HEK293 (cell line): ENCODE measurements around the gene ERBIN.

Experiments
- CTCF ChIA-PET: fragments of 350-600 bp; formaldehyde crosslinking; extraction: SDS; loops from one replicate; lab custom pipeline; 2021; ENCODE audit warnings: antibody characterized with exemption; lab: Yijun Ruan, JAX
- POLR2A ChIA-PET: fragments of 300-600 bp; formaldehyde crosslinking; extraction: SDS; loops from one replicate; lab custom pipeline; 2020; ENCODE audit warnings: antibody characterized with exemption, inconsistent platforms; lab: Yijun Ruan, JAX
- H3K27ac ChIP-seq: fragments of 200-500 bp; sonication (Bioruptor generic); 2 replicates; pipeline ENCODE4 v1.5.1; 2014; ENCODE audit warnings: low read depth, low read length, control low read depth, inconsistent platforms; ENCODE audit errors: extremely low read depth
- H3K36me3 ChIP-seq, 2 experiments: fragments of 200-500 bp in 1 of 2; sonication (Bioruptor generic) in 1 of 2; 1 replicate in 1 of 2; 2 replicates in 1 of 2; pipeline ENCODE4 v1.5.1; 2014 to 2017; ENCODE audit warnings: inconsistent platforms in 2 of 2, low read length in 2 of 2; ENCODE audit not compliant: control insufficient read depth in 2 of 2, insufficient read depth in 1 of 2
- H3K4me1 ChIP-seq: fragments of 200-500 bp; sonication (Bioruptor generic); 2 replicates; pipeline ENCODE4 v1.5.1; 2014; ENCODE audit warnings: mild to moderate bottlenecking, low read length, inconsistent platforms; ENCODE audit not compliant: control insufficient read depth, insufficient read depth
- H3K4me3 ChIP-seq: 2 replicates; pipeline ENCODE4 v1.5.1; 2011; ENCODE audit warnings: low read depth, mild to moderate bottlenecking, control low read depth, low read length, moderate library complexity
- H3K9me3 ChIP-seq: fragments of 200-500 bp; sonication (Bioruptor generic); 2 replicates; pipeline ENCODE4 v1.5.1; 2014; ENCODE audit warnings: low read depth, low read length, inconsistent platforms; ENCODE audit not compliant: control insufficient read depth, insufficient read depth
- ZBTB7A ChIP-seq: fragments of 450-650 bp; formaldehyde crosslinking; IDR thresholded peaks from 2 replicates; pipeline ENCODE4 v1.5.1; 2016; ENCODE audit warnings: low read depth, missing biosample characterization, missing genetic modification characterization
- ZEB2 ChIP-seq: fragments of 450-650 bp; formaldehyde crosslinking; IDR thresholded peaks from 2 replicates; pipeline ENCODE4 v1.5.1; 2016; ENCODE audit warnings: missing biosample characterization, missing genetic modification characterization
- ZFHX2 ChIP-seq: fragments of 450-650 bp; formaldehyde crosslinking; conservative IDR thresholded peaks from 2 replicates; pipeline ENCODE4 v1.5.1; 2016; ENCODE audit warnings: missing biosample characterization, missing genetic modification characterization
- ZNF133 ChIP-seq: fragments of 450-650 bp; formaldehyde crosslinking; IDR thresholded peaks from 2 replicates; pipeline ENCODE4 v1.5.1; 2016; ENCODE audit warnings: missing biosample characterization, missing genetic modification characterization
- ZNF24 ChIP-seq: fragments of 450-650 bp; formaldehyde crosslinking; IDR thresholded peaks from 2 replicates; pipeline ENCODE4 v1.5.1; 2016; ENCODE audit warnings: missing biosample characterization, missing genetic modification characterization
- ZNF248 ChIP-seq: fragments of 450-650 bp; formaldehyde crosslinking; IDR thresholded peaks from 2 replicates; pipeline ENCODE4 v1.5.1; 2017; ENCODE audit warnings: missing biosample characterization, missing genetic modification characterization
- ZNF292 ChIP-seq: fragments of 450-650 bp; formaldehyde crosslinking; IDR thresholded peaks from 2 replicates; pipeline ENCODE4 v1.5.1; 2016; ENCODE audit warnings: low read depth, missing biosample characterization, missing genetic modification characterization, borderline replicate concordance
- ZNF404 ChIP-seq: fragments of 450-650 bp; formaldehyde crosslinking; IDR thresholded peaks from 2 replicates; pipeline ENCODE4 v1.5.1; 2017; ENCODE audit warnings: missing biosample characterization, missing genetic modification characterization
- ZNF747 ChIP-seq: fragments of 450-650 bp; formaldehyde crosslinking; IDR thresholded peaks from 2 replicates; pipeline ENCODE4 v1.5.1; 2016; ENCODE audit warnings: missing biosample characterization, missing genetic modification characterization
- ZNF776 ChIP-seq: fragments of 450-650 bp; formaldehyde crosslinking; IDR thresholded peaks from 2 replicates; pipeline ENCODE4 v1.5.0; 2017; ENCODE audit warnings: missing biosample characterization, missing genetic modification characterization, borderline replicate concordance
- ZSCAN16 ChIP-seq: fragments of 450-650 bp; formaldehyde crosslinking; IDR thresholded peaks from 2 replicates; pipeline ENCODE4 v1.5.1; 2016; ENCODE audit warnings: missing biosample characterization, missing genetic modification characterization
- TF ChIP-seq, protein P1 (sequence below): fragments of 450-650 bp; formaldehyde crosslinking; IDR thresholded peaks from 2 replicates; pipeline ENCODE4 v1.5.1; 2016; ENCODE audit warnings: missing biosample characterization, missing genetic modification characterization
- TF ChIP-seq, protein P2 (sequence below): fragments of 450-650 bp; formaldehyde crosslinking; IDR thresholded peaks from 2 replicates; pipeline ENCODE4 v1.5.1; 2017; ENCODE audit warnings: missing biosample characterization, missing genetic modification characterization
- TF ChIP-seq, protein P3 (sequence below): sonication (generic); formaldehyde crosslinking; IDR thresholded peaks from 2 replicates; pipeline ENCODE4 v1.8.1; 2022; ENCODE audit warnings: mild to moderate bottlenecking, moderate library complexity, missing genetic modification reagents

Gene ERBIN

DNA sequence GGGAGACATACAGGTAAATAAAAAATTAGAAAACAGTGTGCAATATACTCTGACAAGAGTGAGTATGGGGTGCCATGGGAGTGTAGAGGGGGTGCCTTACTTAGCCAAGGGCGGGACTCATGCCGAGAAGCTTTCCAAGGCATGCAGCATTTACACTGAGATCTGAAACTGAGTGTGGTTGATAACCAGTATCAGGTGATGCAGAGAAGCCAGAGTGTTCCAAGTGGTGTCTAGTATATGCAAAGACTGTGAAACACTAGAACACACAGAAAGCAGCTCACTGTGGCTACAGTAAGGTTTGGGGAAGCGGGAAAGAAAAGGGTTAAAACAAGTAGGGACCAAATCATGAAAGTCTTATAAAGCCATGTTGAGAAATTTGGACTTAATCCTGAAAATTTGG, 30.5 kb upstream of the ERBIN start:
- no peak overlapping the region for H3K4me3 ChIP-seq
- ChIA-PET POLR2A (interaction anchor here (0.7 to 1.0 kb wide), 2 partner anchors 14 to 18 kb away, joined by 3 read pairs; no protein-coding TSS in a partner anchor), CTCF (no interaction called here)
- H3K4me1 ChIP-seq, result no peaks in the 10 kb centered on the region
- no peak for TF ChIP-seq ZNF404 (tag by site-specific recombination)
- TF ChIP-seq ZNF292, result no peak
- no peak for TF ChIP-seq ZEB2 (tag by site-specific recombination)
- no peaks in the 10 kb centered on the region for H3K36me3 ChIP-seq
- H3K27ac ChIP-seq, result no peak overlapping the region
- H3K9me3 ChIP-seq, result no peaks in the 10 kb centered on the region

DNA sequence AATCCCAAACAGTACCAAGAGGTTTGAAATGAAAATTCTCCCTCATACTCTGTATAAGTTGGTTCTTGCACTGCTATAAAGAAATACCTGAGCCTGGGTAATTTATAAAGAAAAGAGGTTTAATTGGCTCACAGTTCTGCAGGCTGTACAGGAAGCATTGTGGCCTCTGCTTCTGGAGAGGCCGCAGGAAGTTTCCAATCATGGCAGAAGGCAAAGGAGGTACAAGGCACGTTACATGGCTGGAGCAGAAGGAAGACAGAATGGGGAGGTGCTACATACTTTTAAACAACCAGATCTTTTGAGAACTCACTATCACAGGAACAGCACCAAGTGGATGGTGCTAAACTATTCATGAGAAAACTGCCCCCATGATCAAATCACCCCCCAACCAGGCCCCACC, 25.6 kb upstream of the ERBIN start:
- H3K4me3 ChIP-seq, result no peak overlapping the region
- ChIA-PET POLR2A (no interaction called here), CTCF (interaction anchor here (0.6 kb wide), 2 partner anchors 9 to 30 kb away, joined by 3 read pairs; no protein-coding TSS in a partner anchor)
- no peaks in the 10 kb centered on the region for H3K9me3 ChIP-seq
- H3K4me1 ChIP-seq, result no peaks in the 10 kb centered on the region
- TF ChIP-seq ZNF133 (tag by site-specific recombination) (peak; percentile 74), ZNF24 (tag by site-specific recombination) (no peak)
- TF ChIP-seq, protein P1, sequence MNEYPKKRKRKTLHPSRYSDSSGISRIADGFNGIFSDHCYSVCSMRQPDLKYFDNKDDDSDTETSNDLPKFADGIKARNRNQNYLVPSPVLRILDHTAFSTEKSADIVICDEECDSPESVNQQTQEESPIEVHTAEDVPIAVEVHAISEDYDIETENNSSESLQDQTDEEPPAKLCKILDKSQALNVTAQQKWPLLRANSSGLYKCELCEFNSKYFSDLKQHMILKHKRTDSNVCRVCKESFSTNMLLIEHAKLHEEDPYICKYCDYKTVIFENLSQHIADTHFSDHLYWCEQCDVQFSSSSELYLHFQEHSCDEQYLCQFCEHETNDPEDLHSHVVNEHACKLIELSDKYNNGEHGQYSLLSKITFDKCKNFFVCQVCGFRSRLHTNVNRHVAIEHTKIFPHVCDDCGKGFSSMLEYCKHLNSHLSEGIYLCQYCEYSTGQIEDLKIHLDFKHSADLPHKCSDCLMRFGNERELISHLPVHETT, result no peak
- H3K27ac ChIP-seq, result no peak overlapping the region
- H3K36me3 ChIP-seq, result no peaks in the 10 kb centered on the region

DNA sequence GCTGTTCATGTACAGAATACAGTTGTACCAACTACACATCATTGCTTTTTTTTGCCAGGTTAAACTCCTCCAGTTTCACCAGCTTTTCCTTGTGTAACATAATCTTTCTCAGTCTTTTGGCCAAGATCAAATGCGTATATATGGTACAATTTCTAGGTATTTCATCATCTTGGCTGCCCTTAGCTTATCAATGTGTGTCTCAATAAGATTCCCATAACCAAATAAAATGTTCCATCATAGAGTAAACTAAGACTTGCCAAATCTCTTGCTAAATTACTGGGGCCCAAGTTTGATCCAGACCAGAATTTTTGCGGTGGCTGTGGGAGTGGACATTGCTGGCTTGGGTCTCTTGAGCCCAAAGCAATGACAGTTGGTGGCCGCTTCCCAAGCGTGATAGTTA, 24.3 kb upstream of the ERBIN start:
- H3K27ac ChIP-seq, result no peak overlapping the region
- CTCF ChIA-PET, result interaction anchor here (0.7 kb wide), 1 partner anchor 454 kb away, joined by 3 read pairs; no protein-coding TSS in a partner anchor
- H3K36me3 ChIP-seq, result no peaks in the 10 kb centered on the region
- POLR2A ChIA-PET, result interaction anchor here (0.6 kb wide), 1 partner anchor 63 kb away, joined by 3 read pairs; no protein-coding TSS in a partner anchor
- no peaks in the 10 kb centered on the region for H3K4me1 ChIP-seq
- no peak overlapping the region for H3K4me3 ChIP-seq
- H3K9me3 ChIP-seq, result no peaks in the 10 kb centered on the region
- TF ChIP-seq, protein P2, sequence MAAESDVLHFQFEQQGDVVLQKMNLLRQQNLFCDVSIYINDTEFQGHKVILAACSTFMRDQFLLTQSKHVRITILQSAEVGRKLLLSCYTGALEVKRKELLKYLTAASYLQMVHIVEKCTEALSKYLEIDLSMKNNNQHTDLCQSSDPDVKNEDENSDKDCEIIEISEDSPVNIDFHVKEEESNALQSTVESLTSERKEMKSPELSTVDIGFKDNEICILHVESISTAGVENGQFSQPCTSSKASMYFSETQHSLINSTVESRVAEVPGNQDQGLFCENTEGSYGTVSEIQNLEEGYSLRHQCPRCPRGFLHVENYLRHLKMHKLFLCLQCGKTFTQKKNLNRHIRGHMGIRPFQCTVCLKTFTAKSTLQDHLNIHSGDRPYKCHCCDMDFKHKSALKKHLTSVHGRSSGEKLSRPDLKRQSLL (tag by site-specific recombination), result no peak
- no peak for TF ChIP-seq ZNF747

DNA sequence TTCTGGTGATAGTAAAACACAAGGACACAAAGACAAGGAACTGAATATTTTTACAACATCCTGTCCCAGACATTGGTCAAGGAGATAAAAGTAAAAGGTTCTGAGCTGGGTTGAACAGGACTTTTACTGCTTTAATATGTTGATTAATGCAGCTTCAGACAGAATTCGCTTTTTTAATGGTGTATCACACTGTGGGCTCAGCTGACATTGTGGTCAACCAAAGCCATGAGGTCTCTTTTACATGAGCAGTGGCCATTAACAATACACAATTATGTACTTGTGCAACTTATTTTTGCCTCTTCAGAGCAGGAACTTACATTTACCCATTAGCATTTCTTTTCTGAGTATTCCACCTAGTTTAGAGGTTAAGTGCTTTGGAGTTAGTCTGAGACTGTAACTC, 22.8 kb upstream of the ERBIN start:
- H3K27ac ChIP-seq, result no peak overlapping the region
- POLR2A ChIA-PET, result no interaction called here
- no peaks in the 10 kb centered on the region for H3K4me1 ChIP-seq
- no peaks in the 10 kb centered on the region for H3K36me3 ChIP-seq
- no peak overlapping the region for H3K4me3 ChIP-seq
- TF ChIP-seq ZNF776 (tag by site-specific recombination), result no peak
- TF ChIP-seq, protein P3, sequence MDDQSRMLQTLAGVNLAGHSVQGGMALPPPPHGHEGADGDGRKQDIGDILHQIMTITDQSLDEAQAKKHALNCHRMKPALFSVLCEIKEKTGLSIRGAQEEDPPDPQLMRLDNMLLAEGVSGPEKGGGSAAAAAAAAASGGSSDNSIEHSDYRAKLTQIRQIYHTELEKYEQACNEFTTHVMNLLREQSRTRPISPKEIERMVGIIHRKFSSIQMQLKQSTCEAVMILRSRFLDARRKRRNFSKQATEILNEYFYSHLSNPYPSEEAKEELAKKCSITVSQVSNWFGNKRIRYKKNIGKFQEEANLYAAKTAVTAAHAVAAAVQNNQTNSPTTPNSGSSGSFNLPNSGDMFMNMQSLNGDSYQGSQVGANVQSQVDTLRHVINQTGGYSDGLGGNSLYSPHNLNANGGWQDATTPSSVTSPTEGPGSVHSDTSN (CRISPR knock-in tag), result no peak
- no peak for TF ChIP-seq ZBTB7A (tag by site-specific recombination)
- TF ChIP-seq ZSCAN16, result no peak
- no peak for TF ChIP-seq ZFHX2
- TF ChIP-seq ZNF248, result no peak
- TF ChIP-seq ZNF292, result no peak
- CTCF ChIA-PET, result interaction anchor here (0.6 kb wide), 1 partner anchor 19 kb away, joined by 4 read pairs; no protein-coding TSS in a partner anchor
- no peaks in the 10 kb centered on the region for H3K9me3 ChIP-seq
